ENCODE results near the gene LHB.
"Not testable (repeated sequence)": the region's sequence is repeated elsewhere in the genome, so short reads cannot be mapped to it uniquely, and the experiment has no call there.

The LHB gene

DNA sequence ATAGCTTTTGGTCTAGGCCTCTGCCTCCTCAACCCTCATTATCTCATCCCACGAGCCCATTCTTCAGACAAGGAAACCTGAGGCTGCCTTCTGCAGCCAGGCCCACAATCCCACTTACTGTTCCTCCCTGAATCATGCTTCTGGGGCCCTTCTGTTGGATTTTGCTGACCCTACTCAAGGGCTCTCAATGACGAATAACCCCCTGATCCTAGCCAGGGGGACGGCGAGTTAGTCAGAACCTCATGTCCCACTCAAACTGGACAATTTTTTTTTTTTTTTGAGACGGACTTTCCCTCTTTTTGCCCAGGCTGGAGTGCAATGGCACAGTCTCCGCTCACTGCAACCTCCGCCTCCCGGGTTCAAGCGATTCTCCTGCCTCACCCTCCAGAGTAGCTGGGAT, 5.2 kb upstream of the LHB start:
- in situ Hi-C loops (cut with MboI; ENCODE audit: low sequenced_read_pairs, unreplicated experiment) = no loop called here
- TF ChIP-seq, protein P1, sequence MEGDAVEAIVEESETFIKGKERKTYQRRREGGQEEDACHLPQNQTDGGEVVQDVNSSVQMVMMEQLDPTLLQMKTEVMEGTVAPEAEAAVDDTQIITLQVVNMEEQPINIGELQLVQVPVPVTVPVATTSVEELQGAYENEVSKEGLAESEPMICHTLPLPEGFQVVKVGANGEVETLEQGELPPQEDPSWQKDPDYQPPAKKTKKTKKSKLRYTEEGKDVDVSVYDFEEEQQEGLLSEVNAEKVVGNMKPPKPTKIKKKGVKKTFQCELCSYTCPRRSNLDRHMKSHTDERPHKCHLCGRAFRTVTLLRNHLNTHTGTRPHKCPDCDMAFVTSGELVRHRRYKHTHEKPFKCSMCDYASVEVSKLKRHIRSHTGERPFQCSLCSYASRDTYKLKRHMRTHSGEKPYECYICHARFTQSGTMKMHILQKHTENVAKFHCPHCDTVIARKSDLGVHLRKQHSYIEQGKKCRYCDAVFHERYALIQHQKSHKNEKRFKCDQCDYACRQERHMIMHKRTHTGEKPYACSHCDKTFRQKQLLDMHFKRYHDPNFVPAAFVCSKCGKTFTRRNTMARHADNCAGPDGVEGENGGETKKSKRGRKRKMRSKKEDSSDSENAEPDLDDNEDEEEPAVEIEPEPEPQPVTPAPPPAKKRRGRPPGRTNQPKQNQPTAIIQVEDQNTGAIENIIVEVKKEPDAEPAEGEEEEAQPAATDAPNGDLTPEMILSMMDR (IDR thresholded peaks at IDR 0.05; ENCODE audit: borderline replicate concordance, control extremely low read depth, extremely low read depth, insufficient read depth, missing control alignments) = no peak
- DNase-seq (ENCODE audit: low spot score) = no peak

DNA sequence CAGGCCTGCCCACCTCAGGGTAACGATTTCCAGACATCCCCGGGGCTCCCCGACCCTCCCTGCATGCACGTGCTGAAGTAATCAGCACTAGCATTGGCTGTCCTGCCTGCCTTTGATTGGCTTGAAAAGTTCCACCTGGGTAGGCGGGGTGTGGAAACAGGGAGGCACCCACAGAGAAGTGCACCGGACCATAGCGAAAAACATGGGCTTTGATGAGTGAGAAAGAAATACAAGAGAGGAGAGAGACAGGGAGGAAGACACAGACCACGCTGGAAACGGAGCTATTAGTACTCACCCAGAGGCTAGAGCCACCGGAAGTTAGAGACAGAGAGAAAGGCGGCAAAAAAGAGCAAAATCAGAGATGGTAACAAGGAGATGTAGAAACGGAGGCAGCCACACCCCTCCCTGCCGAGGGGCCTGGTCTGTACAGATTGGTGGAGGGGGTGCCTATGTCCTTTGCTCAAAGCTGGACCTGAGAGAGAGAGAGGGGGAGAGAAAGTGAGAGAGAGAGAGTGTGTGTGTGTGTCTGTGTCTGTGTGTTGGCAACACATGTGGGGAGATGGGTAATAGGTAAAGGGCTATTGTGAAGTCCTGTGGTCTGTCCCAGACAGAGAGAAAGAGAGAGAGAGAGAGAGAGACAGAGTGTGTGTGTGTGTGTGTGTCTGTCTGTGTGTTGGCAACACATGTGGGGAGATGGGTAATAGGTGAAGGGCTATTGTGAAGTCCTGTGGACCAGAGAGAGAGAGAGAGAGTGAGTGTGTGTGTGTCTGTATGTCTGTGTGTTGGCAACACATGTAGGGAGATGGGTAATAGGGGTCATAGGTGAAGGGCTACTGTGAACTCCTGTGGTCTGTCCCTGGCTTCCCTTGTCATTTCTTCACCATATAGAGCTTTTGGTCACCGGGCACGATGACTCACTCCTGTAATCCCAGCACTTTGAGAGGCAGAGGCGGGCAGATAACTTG, 4.3 kb upstream of the LHB start:
- in situ Hi-C loops (cut with MboI; ENCODE audit: low sequenced_read_pairs, unreplicated experiment) = no loop called here
- TF ChIP-seq, protein P1 (IDR thresholded peaks at IDR 0.05; ENCODE audit: borderline replicate concordance, control extremely low read depth, extremely low read depth, insufficient read depth, missing control alignments) = no peak
- peak; percentile 32 for DNase-seq (ENCODE audit: low spot score)

DNA sequence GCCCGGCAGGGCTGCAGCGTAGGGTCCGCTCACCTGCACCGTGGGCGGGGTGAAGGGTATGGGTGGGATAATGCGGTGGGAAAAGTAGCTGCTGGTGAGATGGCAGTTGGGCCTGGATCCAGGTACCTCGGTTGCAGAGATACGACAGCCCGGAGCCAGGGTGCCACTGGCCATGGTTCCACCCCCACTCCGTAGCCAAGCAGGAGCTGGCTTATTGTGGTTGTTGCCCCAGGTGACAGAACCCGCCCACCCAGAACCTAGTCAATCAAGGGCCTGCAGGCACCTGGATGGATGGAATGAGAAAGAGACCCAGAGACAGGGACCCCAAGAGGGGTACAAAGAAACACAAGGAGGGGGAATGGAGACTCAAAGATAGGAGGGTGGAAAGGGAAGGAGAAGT, 3.5 kb upstream of the LHB start:
- DNase-seq (ENCODE audit: low spot score) = peak; percentile 22
- TF ChIP-seq, protein P1 (IDR thresholded peaks at IDR 0.05; ENCODE audit: borderline replicate concordance, control extremely low read depth, extremely low read depth, insufficient read depth, missing control alignments) = no peak
- in situ Hi-C loops (cut with MboI; ENCODE audit: low sequenced_read_pairs, unreplicated experiment) = no loop called here

DNA sequence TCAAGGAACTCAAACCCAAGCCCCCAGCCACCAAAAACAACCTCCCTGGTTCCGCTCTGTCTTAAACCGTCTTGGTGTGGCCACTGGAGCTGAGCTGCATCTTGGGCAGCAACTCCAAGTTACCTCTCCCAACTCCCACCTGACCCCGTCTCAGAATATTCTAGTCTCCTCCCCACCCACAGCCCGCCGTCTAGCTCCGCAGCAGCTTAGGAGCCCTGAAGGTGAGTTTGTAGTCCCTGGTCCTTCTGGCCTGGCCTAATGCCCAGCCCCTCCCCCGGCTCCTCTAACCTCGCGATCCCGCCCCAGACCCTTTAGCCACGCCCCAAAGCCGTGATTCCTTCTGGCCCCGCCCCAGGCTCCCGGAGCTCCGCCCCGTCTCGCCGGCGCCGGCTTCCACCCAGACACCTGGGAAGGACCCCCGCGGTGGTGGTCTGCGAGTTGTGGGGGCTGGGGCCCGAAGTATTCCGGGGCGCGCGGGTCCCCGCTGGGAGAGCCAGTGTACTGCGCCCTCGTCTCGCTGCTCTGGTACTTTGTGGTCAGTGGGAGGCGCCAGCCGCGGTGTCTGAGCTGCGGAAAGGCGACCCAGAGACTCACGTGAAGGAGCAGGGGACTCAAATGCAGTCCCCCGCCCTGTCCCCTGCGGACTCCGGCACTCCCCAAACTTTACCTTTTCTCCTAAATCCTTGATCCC, 2.5 kb upstream of the LHB start:
- DNase-seq (ENCODE audit: low spot score) = peak; percentile 84
- TF ChIP-seq, protein P1 (IDR thresholded peaks at IDR 0.05; ENCODE audit: borderline replicate concordance, control extremely low read depth, extremely low read depth, insufficient read depth, missing control alignments) = no peak
- in situ Hi-C loops (cut with MboI; ENCODE audit: low sequenced_read_pairs, unreplicated experiment) = no loop called here

DNA sequence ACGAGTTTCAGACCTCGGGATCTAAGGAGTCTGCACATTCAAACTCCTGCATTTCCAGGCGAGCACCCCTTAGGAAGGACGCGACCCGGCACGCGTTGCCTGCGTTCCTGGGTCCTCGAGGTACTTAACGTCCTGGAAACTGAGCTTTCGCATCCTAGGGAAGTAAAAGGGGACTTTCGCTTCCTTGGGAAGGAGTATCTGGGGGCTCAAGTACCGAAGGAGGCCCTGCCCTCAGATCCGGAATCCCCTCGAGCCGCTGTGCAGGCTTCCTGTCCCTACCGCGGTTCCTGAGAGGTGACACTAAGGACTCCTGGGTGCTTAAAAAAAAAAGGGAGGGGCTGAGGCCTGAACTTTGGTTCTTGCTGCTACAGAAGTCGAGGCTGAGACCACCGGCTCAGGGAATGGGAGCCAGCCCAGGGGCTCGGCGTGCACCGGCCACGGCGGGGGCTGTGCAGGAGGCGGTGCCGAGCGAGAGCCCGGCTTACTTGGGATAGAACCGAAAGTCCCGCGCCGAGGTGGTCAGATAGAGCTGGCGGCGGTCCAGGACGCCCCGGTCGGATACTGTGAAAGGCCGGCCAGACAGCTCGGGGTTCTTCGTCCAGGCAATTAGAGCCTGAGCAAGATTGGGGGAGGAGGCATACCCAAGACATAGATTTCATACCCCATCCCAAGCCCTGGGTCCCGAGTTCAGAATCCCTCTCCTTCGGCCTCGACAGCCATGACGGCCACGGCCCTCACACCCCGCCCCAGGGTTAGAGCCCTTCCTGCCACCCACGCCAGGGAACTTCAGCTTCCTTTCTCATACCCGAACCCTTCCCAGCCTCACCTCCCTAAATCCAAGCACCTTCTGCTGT, 1.7 kb upstream of the LHB start:
- DNase-seq (ENCODE audit: low spot score) = peak; percentile 46
- in situ Hi-C loops (cut with MboI; ENCODE audit: low sequenced_read_pairs, unreplicated experiment) = not testable (repeated sequence)

DNA sequence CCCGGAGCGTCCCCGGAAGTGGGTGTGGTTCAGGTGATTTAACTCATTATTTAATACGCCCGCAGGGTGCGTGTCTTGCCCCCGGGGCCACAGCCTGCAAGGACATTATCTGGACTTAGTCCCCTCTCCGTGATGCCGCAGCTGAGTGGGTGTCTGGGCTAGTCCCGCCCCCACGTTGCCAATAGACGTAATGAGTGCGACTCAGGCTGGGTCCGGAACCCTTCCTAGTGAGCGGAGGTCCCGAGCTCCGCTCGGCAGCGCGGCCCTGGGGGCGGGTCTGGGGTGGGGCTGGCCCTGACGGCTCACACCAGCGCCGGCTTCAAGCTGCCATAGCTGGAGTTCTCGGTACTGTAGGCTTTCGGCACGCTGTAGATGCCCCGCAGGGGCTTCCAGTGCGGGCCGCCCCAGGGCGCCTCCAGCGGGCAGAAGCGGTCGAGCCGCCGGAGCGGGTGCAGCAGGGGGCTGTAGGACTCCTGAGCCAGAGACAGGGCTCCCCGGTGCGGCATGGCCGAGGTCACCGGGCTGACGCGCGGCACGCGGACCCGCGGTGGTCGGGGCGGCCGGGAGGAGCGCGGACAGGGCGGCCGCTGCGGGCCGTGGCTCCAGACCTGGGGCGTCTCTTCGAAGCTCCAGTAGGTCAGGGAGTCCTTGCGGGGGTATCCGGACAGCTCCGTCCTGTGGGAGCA, 918 bp upstream of the LHB start:
- in situ Hi-C loops (cut with MboI; ENCODE audit: low sequenced_read_pairs, unreplicated experiment) = no loop called here
- DNase-seq (ENCODE audit: low spot score) = peak; percentile 86
- TF ChIP-seq, protein P1 (IDR thresholded peaks at IDR 0.05; ENCODE audit: borderline replicate concordance, control extremely low read depth, extremely low read depth, insufficient read depth, missing control alignments) = peak; percentile 37
